ENCODE measurements around the gene ARL11.
"Not testable (repeated sequence)": the region's sequence is repeated elsewhere in the genome, so short reads cannot be mapped to it uniquely, and the experiment has no call there.

ARL11 gene

GRCh38 chr13:49627831-49628652 lies at the start of gene ARL11:
Gene ARL11, plus strand, starts transcription at chr13:49628507. Its CDS starts 1,941 bp downstream, at chr13:49630448.
- Histone ChIP-seq H3K4me1 (ENCODE audit: insufficient read depth, low read length) (no peaks in the 10 kb centered on the region), H3K27ac (ENCODE audit: low read depth, low read length) (no peak within 1 kb of the TSS), H3K9ac (ENCODE audit: low read length) (no peak within 1 kb of the TSS), H3K9me3 (ENCODE audit: low read length) (no peaks in the 10 kb centered on the region), H3K36me3 (ENCODE audit: insufficient read depth, low read length) (no peaks in the 10 kb centered on the region), H3K4me3 (ENCODE audit: low read depth in 1 of 2, low read length in 2 of 2) (no peak within 1 kb of the TSS), H3K27me3 (ENCODE audit: control insufficient read depth in 1 of 2, insufficient read depth in 2 of 2, low read length in 2 of 2) (no peaks in the 10 kb centered on the region)

- Histone ChIP-seq H3K9ac (ENCODE audit: low read length) (no peak overlapping the region), H3K9me3 (ENCODE audit: low read length) (no peaks in the 10 kb centered on the region), H3K4me1 (ENCODE audit: insufficient read depth, low read length) (no peaks in the 10 kb centered on the region), H3K27me3 (ENCODE audit: control insufficient read depth in 1 of 2, insufficient read depth in 2 of 2, low read length in 2 of 2) (no peaks in the 10 kb centered on the region), H3K27ac (ENCODE audit: low read depth, low read length) (no peak overlapping the region), H3K4me3 (ENCODE audit: low read depth in 1 of 2, low read length in 2 of 2) (no peak overlapping the region), H3K36me3 (ENCODE audit: insufficient read depth, low read length) (peaks cover 8% of the 10 kb centered on the region)
Measured at GRCh38 chr13:49579501-49579900, 48.8 kb upstream of the ARL11 start.

GRCh38 chr13:49580980-49581680 lies 47.2 kb upstream of the ARL11 start:
- no peak overlapping the region for H3K4me3 ChIP-seq (ENCODE audit: low read depth in 1 of 2, low read length in 2 of 2)
- H3K36me3 ChIP-seq (ENCODE audit: insufficient read depth, low read length) = peaks cover 8% of the 10 kb centered on the region
- peaks cover 2% of the 10 kb centered on the region for H3K4me1 ChIP-seq (ENCODE audit: insufficient read depth, low read length)
- H3K27me3 ChIP-seq (ENCODE audit: control insufficient read depth in 1 of 2, insufficient read depth in 2 of 2, low read length in 2 of 2) = no peaks in the 10 kb centered on the region
- H3K9ac ChIP-seq (ENCODE audit: low read length) = no peak overlapping the region
- H3K9me3 ChIP-seq (ENCODE audit: low read length) = no peaks in the 10 kb centered on the region
- H3K27ac ChIP-seq (ENCODE audit: low read depth, low read length) = no peak overlapping the region

GRCh38 chr13:49584771-49585182 lies 43.5 kb upstream of the ARL11 start:
- Histone ChIP-seq H3K4me1 (ENCODE audit: insufficient read depth, low read length) (peaks cover 3% of the 10 kb centered on the region), H3K36me3 (ENCODE audit: insufficient read depth, low read length) (peaks cover 7% of the 10 kb centered on the region), H3K4me3 (ENCODE audit: low read depth in 1 of 2, low read length in 2 of 2) (peak overlapping the region; percentile 89 to 90), H3K9me3 (ENCODE audit: low read length) (no peaks in the 10 kb centered on the region), H3K27ac (ENCODE audit: low read depth, low read length) (peak overlapping the region; percentile 95), H3K9ac (ENCODE audit: low read length) (peak overlapping the region; percentile 86), H3K27me3 (ENCODE audit: control insufficient read depth in 1 of 2, insufficient read depth in 2 of 2, low read length in 2 of 2) (no peaks in the 10 kb centered on the region)

- Histone ChIP-seq H3K9me3 (ENCODE audit: low read length) (no peaks in the 10 kb centered on the region), H3K27me3 (ENCODE audit: control insufficient read depth in 1 of 2, insufficient read depth in 2 of 2, low read length in 2 of 2) (no peaks in the 10 kb centered on the region), H3K4me3 (ENCODE audit: low read depth in 1 of 2, low read length in 2 of 2) (peak within 1 kb of the TSS; percentile 89 to 90), H3K9ac (ENCODE audit: low read length) (peak within 1 kb of the TSS; percentile 86), H3K27ac (ENCODE audit: low read depth, low read length) (peak within 1 kb of the TSS; percentile 95), H3K4me1 (ENCODE audit: insufficient read depth, low read length) (peaks cover 3% of the 10 kb centered on the region), H3K36me3 (ENCODE audit: insufficient read depth, low read length) (no peaks in the 10 kb centered on the region)
Measured at GRCh38 chr13:49585220-49586157, 42.8 kb upstream of the ARL11 start, which contains the start of gene RCBTB1. Gene RCBTB1, minus strand, starts transcription at chr13:49585558. Its CDS starts 18,279 bp downstream, at chr13:49567279.

- Histone ChIP-seq H3K9ac (ENCODE audit: low read length) (no peak overlapping the region), H3K27ac (ENCODE audit: low read depth, low read length) (no peak overlapping the region), H3K4me3 (ENCODE audit: low read depth in 1 of 2, low read length in 2 of 2) (no peak overlapping the region), H3K27me3 (ENCODE audit: control insufficient read depth in 1 of 2, insufficient read depth in 2 of 2, low read length in 2 of 2) (no peaks in the 10 kb centered on the region), H3K9me3 (ENCODE audit: low read length) (no peaks in the 10 kb centered on the region), H3K4me1 (ENCODE audit: insufficient read depth, low read length) (peaks cover 3% of the 10 kb centered on the region), H3K36me3 (ENCODE audit: insufficient read depth, low read length) (no peaks in the 10 kb centered on the region)
Measured at GRCh38 chr13:49586717-49587116, 41.6 kb upstream of the ARL11 start.

GRCh38 chr13:49587311-49587847 lies 40.9 kb upstream of the ARL11 start:
- Histone ChIP-seq H3K27ac (ENCODE audit: low read depth, low read length) (no peak overlapping the region), H3K4me1 (ENCODE audit: insufficient read depth, low read length) (peaks cover 3% of the 10 kb centered on the region), H3K9me3 (ENCODE audit: low read length) (no peaks in the 10 kb centered on the region), H3K9ac (ENCODE audit: low read length) (no peak overlapping the region), H3K4me3 (ENCODE audit: low read depth in 1 of 2, low read length in 2 of 2) (no peak overlapping the region), H3K36me3 (ENCODE audit: insufficient read depth, low read length) (no peaks in the 10 kb centered on the region), H3K27me3 (ENCODE audit: control insufficient read depth in 1 of 2, insufficient read depth in 2 of 2, low read length in 2 of 2) (no peaks in the 10 kb centered on the region)

GRCh38 chr13:49590714-49591113 lies 37.6 kb upstream of the ARL11 start:
- H3K4me3 ChIP-seq (ENCODE audit: low read depth in 1 of 2, low read length in 2 of 2); H3K27ac ChIP-seq (ENCODE audit: low read depth, low read length); H3K4me1 ChIP-seq (ENCODE audit: insufficient read depth, low read length); H3K36me3 ChIP-seq (ENCODE audit: insufficient read depth, low read length); H3K9ac ChIP-seq (ENCODE audit: low read length); H3K27me3 ChIP-seq (ENCODE audit: control insufficient read depth in 1 of 2, insufficient read depth in 2 of 2, low read length in 2 of 2); H3K9me3 ChIP-seq (ENCODE audit: low read length): not testable (repeated sequence)

- not testable (repeated sequence) for H3K9me3 ChIP-seq (ENCODE audit: low read length); H3K27me3 ChIP-seq (ENCODE audit: control insufficient read depth in 1 of 2, insufficient read depth in 2 of 2, low read length in 2 of 2)
Measured at GRCh38 chr13:49593876-49594275, 34.4 kb upstream of the ARL11 start.

DNA sequence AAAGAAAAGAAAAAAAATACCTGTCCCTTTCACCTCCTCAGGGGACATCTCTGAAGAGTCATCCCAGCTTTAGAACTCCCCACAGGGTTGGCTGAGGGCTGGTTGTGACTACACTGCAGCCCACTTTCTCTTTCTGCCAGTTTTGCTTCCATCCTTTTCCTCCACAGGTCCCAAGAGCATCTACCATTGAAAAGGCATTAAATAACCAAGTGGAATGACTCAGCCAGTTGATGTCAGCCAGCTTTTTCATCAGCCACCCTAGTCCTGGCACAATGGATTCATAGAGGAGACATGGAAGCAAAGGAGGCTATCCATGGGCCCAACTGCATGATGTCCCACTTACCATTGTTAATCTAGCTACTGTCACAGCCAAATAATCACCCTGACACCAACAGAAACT lies 33.7 kb upstream of the ARL11 start:
- no peak overlapping the region for H3K4me3 ChIP-seq (ENCODE audit: low read depth in 1 of 2, low read length in 2 of 2)
- no peaks in the 10 kb centered on the region for H3K9me3 ChIP-seq (ENCODE audit: low read length)
- H3K27ac ChIP-seq (ENCODE audit: low read depth, low read length) = no peak overlapping the region
- H3K4me1 ChIP-seq (ENCODE audit: insufficient read depth, low read length) = no peaks in the 10 kb centered on the region
- H3K9ac ChIP-seq (ENCODE audit: low read length) = no peak overlapping the region
- no peaks in the 10 kb centered on the region for H3K36me3 ChIP-seq (ENCODE audit: insufficient read depth, low read length)
- H3K27me3 ChIP-seq (ENCODE audit: control insufficient read depth in 1 of 2, insufficient read depth in 2 of 2, low read length in 2 of 2) = no peaks in the 10 kb centered on the region

More at GRCh38 chr13:49593876-49594275, 34.4 kb upstream of the ARL11 start:
- not testable (repeated sequence) for H3K27ac ChIP-seq (ENCODE audit: low read depth, low read length); H3K9ac ChIP-seq (ENCODE audit: low read length); H3K4me1 ChIP-seq (ENCODE audit: insufficient read depth, low read length); H3K36me3 ChIP-seq (ENCODE audit: insufficient read depth, low read length); H3K4me3 ChIP-seq (ENCODE audit: low read depth in 1 of 2, low read length in 2 of 2)

DNA sequence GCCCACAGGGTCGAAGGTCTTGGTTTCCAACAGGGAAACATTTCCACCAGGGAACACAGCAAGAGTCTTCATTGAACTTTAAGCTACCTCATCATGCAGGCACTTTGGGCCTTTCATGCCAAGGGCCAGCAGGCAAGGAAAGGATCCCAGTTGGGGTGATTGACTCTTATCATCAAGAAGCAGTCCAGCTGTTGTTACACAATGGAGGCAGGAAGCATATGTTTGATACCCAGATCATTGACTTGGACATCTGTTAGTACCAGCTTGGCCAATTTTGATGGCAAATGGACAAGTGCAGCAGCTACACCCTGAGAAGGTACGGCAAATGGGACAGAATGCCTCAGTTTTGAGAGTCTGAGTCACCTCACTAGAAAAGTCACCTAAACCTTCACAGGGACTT lies 32.1 kb upstream of the ARL11 start:
- no peak overlapping the region for H3K9ac ChIP-seq (ENCODE audit: low read length)
- no peaks in the 10 kb centered on the region for H3K9me3 ChIP-seq (ENCODE audit: low read length)
- H3K27me3 ChIP-seq (ENCODE audit: control insufficient read depth in 1 of 2, insufficient read depth in 2 of 2, low read length in 2 of 2) = no peaks in the 10 kb centered on the region
- H3K27ac ChIP-seq (ENCODE audit: low read depth, low read length) = no peak overlapping the region
- H3K36me3 ChIP-seq (ENCODE audit: insufficient read depth, low read length) = no peaks in the 10 kb centered on the region
- H3K4me1 ChIP-seq (ENCODE audit: insufficient read depth, low read length) = no peaks in the 10 kb centered on the region
- H3K4me3 ChIP-seq (ENCODE audit: low read depth in 1 of 2, low read length in 2 of 2) = no peak overlapping the region
